ENCODE data around the gene EXOSC1. TPM values are rescaled to one million over a fixed set of nuclear protein-coding genes. Genes with fewer than 3 reads are reported as not detected.
A peak's percentile ranks its signal among the peaks of the same experiment; 100 is the strongest.
"Not testable (repeated sequence)": the region's sequence is repeated elsewhere in the genome, so short reads cannot be mapped to it uniquely, and the experiment has no call there.

EXOSC1 gene
- total and polyA plus RNA-seq, 8 donors = 27.2 to 43.1 (median 38.5) TPM

DNA sequence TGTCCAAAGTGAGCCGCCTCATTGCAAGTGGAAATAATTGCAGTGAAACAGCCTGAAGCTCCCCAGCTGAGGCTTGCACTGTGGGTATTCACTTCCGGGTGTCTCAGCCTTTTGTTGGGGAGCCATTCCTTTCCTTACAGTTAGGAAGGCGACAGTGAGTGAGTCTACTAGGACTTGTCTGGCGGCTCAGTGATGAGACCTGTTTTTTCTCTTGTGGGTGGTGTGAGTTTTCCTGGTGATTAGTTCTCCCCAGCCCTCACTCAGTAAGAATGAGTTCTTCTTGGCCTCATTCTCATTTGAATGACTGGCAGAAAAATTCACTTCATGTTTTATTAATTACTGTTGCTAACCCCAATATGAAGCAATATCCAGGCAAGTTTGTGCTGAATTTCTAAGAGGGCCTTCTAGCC lies 17.2 kb downstream of the EXOSC1 start:
- peaks cover 0 to 40% of the 10 kb centered on the region in 2 donors for H3K36me3 ChIP-seq
- H3K9me3 ChIP-seq = no peaks in the 10 kb centered on the region
- DNase-seq (no peak), ATAC-seq (no peak)
- H3K4me1 ChIP-seq = peaks cover 19 to 52% of the 10 kb centered on the region in 2 donors
- TF ChIP-seq, protein P1, sequence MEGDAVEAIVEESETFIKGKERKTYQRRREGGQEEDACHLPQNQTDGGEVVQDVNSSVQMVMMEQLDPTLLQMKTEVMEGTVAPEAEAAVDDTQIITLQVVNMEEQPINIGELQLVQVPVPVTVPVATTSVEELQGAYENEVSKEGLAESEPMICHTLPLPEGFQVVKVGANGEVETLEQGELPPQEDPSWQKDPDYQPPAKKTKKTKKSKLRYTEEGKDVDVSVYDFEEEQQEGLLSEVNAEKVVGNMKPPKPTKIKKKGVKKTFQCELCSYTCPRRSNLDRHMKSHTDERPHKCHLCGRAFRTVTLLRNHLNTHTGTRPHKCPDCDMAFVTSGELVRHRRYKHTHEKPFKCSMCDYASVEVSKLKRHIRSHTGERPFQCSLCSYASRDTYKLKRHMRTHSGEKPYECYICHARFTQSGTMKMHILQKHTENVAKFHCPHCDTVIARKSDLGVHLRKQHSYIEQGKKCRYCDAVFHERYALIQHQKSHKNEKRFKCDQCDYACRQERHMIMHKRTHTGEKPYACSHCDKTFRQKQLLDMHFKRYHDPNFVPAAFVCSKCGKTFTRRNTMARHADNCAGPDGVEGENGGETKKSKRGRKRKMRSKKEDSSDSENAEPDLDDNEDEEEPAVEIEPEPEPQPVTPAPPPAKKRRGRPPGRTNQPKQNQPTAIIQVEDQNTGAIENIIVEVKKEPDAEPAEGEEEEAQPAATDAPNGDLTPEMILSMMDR (IDR thresholded peaks at IDR 0.05) = no peak
- H3K27ac ChIP-seq = peak overlapping the region; percentile 93 to 94
- intact Hi-C loops (cut with DNase I) = no loop called here
- no peaks in the 10 kb centered on the region for H3K27me3 ChIP-seq
- H3K4me3 ChIP-seq = peak overlapping the region in 1 of 2 donors; percentile 98

DNA sequence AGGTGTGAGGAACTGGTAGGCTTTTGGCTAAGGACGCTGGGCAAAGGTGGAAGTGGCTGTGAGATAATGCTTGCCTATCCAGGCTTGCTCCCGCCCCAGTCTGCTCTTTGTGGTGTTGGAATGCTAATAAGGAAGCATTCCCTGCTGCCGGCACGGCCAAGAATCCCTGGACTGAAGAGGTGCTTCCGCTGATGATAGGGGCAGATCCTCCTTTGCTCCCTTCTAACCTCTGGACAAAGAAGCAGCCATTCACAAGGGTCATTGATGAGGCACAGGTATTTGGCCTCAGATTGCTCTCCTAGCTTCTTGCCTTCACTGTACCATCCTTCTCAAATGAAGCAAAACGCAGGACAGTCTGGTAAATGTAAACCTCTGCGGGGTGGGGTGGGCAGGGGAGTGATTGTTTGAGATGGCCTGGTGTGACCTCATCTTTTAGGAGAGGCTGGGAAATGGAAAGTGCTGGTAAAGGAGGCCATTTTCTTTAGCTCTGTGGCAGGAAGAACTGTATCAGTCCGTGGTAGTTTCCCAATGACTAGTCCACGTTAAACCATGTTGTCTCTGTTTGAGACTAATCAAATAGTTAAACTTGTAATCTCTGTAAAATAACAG lies 18.1 kb downstream of the EXOSC1 start:
- peak; percentile 35 for ATAC-seq
- TF ChIP-seq, protein P1 (IDR thresholded peaks at IDR 0.05) = no peak
- peak overlapping the region; percentile 93 to 94 for H3K27ac ChIP-seq

DNA sequence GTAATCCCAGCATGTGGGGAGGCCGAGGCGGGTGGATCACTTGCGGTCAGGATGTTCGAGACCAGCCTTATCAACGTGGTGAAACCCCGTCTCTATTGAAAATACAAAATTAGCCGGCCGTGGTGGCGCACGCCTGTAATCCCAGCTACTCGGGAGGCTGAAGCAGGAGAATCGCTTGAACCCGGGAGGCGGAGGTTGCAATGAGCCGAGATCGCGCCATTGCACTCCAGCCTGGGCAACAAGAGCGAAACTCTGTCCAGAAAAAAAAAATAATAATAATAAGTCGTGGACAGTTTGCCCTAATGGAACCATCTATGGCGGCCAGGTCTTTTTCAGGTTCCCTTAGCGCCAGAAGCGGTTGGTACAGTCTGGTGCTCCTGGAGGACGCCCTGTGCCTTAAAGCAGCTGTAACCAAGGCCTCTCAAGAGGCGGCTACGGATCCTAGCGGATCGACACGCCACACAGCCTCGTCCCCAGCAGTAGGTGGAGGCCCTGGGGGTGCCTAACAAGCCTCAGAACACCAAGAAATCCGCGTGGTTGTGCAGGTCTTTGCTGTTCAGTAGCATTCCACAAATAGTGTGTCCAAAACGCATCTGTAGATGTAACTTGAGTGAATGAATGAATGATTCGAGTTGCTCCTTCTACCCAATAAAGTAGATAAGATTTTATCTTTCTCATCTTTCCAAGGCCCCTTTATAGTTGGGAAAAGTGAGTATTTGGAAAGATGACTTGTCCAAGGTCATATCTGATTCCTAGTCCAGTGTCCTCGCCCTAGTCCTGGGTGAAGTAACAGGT lies 18.8 kb downstream of the EXOSC1 start:
- peak; percentile 13 for ATAC-seq
- H3K9me3 ChIP-seq = no peaks in the 10 kb centered on the region
- H3K27ac ChIP-seq = peak overlapping the region; percentile 93 to 94
- peaks cover 0 to 31% of the 10 kb centered on the region in 2 donors for H3K36me3 ChIP-seq
- no peaks in the 10 kb centered on the region for H3K27me3 ChIP-seq
- peak overlapping the region; percentile 93 to 98 for H3K4me3 ChIP-seq
- TF ChIP-seq, protein P1 (IDR thresholded peaks at IDR 0.05) = no peak
- DNase-seq = peak in 1 of 4 donors; percentile 74
- H3K4me1 ChIP-seq = peaks cover 19 to 68% of the 10 kb centered on the region in 2 donors
- intact Hi-C loops (cut with DNase I) = no loop called here

More for the DNA sequence above, 18.1 kb downstream of the EXOSC1 start:
- intact Hi-C loops (cut with DNase I) = no loop called here
- Histone ChIP-seq H3K4me1 (peaks cover 19 to 61% of the 10 kb centered on the region in 2 donors), H3K36me3 (peaks cover 0 to 36% of the 10 kb centered on the region in 2 donors), H3K27me3 (no peaks in the 10 kb centered on the region), H3K9me3 (no peaks in the 10 kb centered on the region), H3K4me3 (peak overlapping the region; percentile 93 to 98)
- peak in 1 of 4 donors; percentile 60 for DNase-seq

DNA sequence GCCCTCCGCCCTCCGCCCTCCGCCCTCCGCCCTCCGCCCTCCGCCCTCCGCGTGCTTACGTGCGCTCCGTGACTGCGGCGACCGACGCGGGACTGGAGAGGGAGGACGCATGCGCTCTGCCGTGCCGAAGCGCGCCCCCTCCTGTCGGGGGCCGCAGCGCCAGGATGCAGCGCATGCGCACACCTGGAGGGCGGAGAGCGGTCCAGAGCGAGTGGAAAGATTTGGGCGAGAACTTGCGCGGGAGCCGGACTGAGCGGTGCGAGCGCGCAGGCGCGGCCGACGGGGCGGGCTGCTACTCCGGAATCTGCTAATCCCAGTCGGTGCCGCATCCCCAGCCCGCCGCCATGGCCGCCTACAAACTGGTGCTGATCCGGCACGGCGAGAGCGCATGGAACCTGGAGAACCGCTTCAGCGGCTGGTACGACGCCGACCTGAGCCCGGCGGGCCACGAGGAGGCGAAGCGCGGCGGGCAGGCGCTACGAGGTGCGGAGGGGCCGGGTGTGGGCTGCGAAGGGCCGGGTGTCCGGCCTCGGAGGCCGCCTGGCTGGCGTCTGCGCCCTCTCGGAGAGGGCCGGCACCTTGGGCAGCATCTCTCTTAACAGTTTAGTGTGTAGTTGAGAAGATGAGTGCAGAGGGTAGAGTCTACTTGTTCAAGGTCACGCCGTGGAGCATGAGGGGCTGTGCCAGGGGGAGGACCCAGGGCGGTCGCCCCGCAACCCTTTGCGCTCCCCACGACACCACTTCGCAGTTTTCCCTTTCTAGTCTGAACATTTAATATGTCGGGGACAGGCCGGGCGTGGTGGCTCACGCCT lies 19.6 kb downstream of the EXOSC1 start, which contains the start of gene PGAM1:
Gene PGAM1 (plus strand): TSS at position 228 of the 812 bp plus-strand sequence. CDS start 117 bp downstream, at position 345.
- TF ChIP-seq, protein P1 (IDR thresholded peaks at IDR 0.05) = peak; percentile 25 to 56
- ATAC-seq = peak; percentile 92
- peak within 1 kb of the TSS; percentile 93 to 98 for H3K4me3 ChIP-seq
- DNase-seq = peak; percentile 96 to 99 (median 97)
- peak within 1 kb of the TSS; percentile 93 to 94 for H3K27ac ChIP-seq
- peaks cover 19 to 74% of the 10 kb centered on the region in 2 donors for H3K4me1 ChIP-seq
- H3K36me3 ChIP-seq = peaks cover 0 to 22% of the 10 kb centered on the region in 2 donors
- H3K9me3 ChIP-seq = no peaks in the 10 kb centered on the region
- intact Hi-C loops (cut with DNase I) = no loop called here
- no peaks in the 10 kb centered on the region for H3K27me3 ChIP-seq

DNA sequence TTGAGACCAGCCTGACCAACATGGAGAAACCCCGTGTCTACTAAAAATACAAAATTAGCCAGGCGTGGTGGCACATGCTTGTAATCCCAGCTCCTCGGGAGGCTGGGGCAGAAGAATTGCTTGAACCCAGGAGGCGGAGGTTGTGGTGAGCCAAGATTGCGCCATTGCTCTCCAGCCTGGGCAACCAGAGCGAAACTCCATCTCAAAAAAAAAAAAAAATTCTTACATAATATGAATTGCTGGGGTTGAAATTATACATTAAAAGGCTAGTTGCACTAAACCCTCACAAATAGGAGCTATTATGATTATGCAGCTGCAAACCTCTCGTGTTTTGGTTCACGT lies 22.1 kb downstream of the EXOSC1 start:
- H3K4me3 ChIP-seq; H3K9me3 ChIP-seq; ATAC-seq; H3K27me3 ChIP-seq; intact Hi-C loops (cut with DNase I); H3K36me3 ChIP-seq: not testable (repeated sequence)
- peak in 1 of 4 donors; percentile 50 for DNase-seq
- peak overlapping the region; percentile 26 to 94 for H3K27ac ChIP-seq
- peaks cover 19 to 66% of the 10 kb centered on the region in 2 donors for H3K4me1 ChIP-seq

All from left lung (tissue), 10 donors.